ENCODE measurements around the gene ZNF423.

The ZNF423 gene

GRCh38 chr16:49484936-49485335, 371.0 kb downstream of the ZNF423 start:
- DNase-seq = no peak

DNA sequence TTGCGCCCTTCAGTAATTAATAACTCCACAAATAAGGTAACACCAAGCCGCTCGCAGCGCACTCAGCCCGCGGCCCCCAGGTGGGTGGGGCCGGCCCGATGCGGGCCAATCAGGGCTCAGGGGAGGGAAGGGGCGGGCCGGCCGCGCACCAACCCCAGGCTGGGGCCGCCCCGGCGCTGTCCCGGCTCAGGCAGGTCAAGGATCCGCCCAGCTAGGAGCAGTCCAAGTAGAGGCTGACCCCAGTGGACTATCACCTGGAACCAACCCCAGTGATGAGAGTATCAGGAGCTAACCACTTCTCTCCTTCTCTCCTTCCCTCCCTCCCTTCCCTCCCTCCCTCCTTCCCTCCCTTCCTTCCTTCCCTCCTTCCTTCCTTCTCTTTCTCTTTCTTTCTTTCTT, 371.5 kb downstream of the ZNF423 start:
- peak; percentile 50 for DNase-seq

DNA sequence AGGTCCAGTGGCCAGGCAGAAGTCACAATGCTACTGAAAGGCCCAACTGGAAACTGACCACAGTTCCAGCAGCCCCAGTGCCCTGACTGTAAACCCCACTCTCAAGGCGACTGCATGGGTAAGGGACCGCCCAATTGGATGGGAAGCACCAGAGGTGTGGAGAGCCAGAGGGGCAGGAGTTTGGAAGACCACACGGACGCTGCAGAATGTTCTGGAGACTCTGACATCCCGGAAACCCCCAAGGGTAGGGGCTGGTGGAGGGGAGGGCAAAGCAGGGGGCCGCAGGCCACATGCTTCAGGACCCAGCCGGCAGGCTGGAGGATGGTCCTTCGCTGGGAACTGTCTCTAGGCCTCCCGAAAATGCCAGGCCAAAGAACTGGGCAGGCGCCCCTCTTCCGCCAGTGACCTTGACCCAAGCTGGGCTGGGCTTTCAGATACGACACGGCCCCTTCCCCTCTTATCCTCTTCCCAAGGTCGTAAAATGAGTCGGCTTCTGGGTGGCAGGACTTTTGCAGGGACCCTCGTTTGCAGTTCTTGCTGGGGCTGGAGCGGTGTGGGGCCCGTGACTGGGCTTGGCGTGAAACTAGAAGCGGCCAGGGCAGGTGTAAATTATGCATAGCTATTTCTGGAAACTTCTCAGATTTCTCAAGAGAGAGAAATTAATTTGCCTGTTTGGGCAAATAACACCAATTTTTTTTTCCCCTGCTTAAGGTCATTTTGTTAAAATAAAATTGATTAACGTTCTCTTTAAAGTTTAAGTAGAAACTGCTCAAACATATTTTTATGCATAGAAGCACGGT, 372.1 kb downstream of the ZNF423 start:
- no peak for DNase-seq

- DNase-seq = no peak
These were observed 372.7 kb downstream of the ZNF423 start for GRCh38 chr16:49483251-49483650.

GRCh38 chr16:49482690-49483089, 373.2 kb downstream of the ZNF423 start:
- no peak for DNase-seq

- DNase-seq = no peak
These were observed 377.3 kb downstream of the ZNF423 start for GRCh38 chr16:49478616-49479015.

- peak; percentile 1 for DNase-seq
These were observed 377.8 kb downstream of the ZNF423 start for GRCh38 chr16:49478107-49478506.

- DNase-seq = no peak
These were observed 378.5 kb downstream of the ZNF423 start for GRCh38 chr16:49477250-49477895.

GRCh38 chr16:49474741-49475140, 381.2 kb downstream of the ZNF423 start:
- DNase-seq = no peak

- DNase-seq = no peak
These were observed 382.1 kb downstream of the ZNF423 start for GRCh38 chr16:49473773-49474172.

GRCh38 chr16:49473131-49473530, 382.8 kb downstream of the ZNF423 start:
- no peak for DNase-seq

GRCh38 chr16:49472598-49472997, 383.3 kb downstream of the ZNF423 start:
- no peak for DNase-seq

- no peak for DNase-seq
These were observed 384.7 kb downstream of the ZNF423 start for GRCh38 chr16:49471038-49471727.

DNA sequence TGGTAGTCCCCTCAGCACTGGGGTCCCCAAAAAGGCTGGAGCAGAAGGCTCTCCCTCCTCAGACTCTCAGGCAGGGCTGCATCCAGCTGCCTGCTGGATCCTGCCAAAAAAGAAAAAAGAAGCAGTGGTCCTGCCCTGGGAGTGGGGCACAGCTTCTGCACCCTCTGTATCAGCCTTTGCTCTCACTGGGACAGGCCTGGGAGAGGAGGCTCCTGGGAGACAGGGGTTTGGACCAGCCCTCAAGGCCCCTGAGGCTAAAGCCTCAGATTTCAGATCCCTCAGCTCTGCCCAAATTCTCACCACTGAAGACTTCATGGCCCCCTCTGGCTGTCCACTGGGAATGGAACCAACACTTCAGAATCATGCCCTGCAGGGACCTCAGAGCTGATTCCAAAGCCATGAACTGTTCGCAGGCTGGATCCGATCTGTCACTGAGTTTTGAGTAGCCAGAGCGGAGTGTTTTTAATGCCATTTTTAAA, 385.4 kb downstream of the ZNF423 start:
- no peak for DNase-seq

DNA sequence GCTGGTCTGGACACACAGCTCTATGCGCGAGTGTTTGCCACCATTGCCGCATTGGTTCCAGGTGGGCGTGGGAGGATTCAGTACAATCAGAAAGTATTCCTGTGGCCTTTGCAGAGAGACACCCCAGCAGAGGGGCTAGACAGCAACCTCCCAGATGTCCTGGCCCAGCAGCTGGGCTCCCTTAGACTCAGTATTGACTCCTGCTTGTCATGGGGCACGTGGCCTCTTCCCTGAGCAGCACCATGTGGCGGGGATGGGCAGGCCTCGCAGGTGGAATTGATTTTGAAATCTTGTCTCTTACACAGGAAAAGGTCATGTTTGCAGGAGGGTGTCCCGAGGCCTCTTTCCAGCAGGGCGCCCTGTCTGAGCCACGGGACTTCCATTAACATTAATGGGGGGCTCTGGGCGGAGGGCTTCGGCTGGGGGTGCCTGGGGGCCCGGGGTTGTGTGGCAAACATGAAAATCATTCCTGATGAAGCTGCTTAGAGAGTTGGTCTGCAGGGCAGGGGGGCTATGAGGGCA, 385.9 kb downstream of the ZNF423 start:
- DNase-seq = no peak

GRCh38 chr16:49469311-49469670, 386.6 kb downstream of the ZNF423 start:
- DNase-seq = no peak

DNA sequence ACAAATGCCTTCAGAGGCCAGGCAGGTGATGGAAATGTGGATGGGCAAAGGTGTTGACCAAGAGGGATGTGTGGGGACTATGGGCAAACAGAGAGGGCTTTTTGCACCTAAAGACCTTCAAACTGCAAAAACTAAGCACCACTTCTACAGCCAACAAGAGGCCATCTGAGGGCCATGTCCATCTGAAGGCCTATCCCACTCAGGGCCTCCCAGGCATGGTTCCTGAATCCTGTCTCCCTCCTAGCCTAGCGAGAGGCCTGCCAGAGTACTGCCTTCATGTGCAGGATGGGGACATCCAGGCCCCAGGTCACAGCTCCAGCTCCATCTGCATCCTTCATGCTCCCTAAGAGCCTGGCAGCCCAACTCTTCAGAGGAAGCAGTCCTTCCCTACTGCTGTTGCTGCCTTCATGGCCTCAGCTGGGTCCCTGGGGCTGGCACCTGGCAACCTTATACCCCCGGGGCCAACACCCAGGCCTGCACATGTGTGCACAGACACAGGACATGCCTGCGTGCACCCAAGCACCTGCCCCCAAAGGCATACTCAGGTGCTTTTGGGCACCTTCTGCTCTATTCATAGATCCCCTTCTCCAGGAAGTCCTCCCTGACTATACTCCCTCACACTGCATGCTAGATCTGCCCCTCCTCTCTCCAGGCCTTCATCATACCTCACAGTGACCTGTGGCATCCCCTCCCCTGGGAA, 387.2 kb downstream of the ZNF423 start:
- DNase-seq = no peak

DNA sequence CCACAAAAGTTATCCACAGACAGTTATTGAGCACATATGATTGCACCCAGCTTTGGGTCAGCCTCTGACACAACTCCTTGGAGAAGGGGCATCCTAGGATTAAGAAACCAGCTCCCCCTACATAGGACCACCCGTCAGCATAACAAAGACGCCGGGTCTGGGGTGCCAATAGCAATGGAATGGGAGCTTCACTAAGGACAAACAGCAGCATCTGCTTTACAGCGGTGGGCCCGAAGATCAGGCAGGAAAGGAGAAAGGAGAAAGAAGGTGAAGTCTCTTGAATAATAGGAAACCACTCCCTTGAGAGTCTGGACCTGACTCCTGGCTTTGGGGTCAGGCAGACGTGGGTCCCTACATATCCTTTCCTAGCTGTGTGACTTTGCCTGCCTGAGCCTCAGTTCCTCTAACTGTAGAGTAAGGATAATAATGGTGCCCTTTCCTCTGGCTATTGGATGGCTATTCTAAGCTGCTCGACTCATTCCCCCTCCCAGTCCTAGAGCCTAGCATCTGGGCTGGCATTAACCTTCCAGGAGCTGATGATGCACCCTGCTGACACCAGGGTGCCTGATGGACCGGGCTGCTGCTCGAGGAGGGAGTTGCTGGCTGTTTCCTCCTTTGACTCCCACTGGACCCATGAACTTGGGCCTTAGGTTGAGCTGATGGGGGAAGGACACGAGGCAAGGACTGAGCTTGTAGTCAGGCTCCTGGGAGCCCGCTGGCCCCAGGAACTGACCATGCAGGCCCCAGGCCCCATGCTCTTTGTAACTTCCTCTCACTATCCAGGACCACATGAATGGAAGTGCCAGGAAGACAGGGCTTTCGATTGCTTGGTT, 388.2 kb downstream of the ZNF423 start:
- no peak for DNase-seq

DNA sequence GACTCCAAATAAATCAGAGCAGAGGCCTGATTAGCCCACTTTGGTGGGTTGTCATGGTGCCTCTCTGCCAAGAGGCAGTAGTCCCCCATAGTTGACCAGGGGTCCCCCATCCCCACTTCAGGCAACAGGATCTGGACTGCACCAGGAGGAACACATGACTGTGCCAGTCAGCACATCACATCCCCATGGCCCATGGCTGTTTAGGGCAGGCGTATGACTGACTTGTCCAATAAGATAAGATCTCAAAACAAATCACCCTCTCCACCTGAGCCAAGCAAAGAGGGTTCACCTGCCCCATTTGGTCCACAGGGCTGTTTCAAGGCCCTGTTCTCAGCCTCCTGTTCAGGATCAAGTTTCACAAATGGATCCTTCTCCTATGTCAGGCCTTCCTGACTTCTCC, 389.0 kb downstream of the ZNF423 start:
- no peak for DNase-seq

GRCh38 chr16:49466529-49466831, 389.4 kb downstream of the ZNF423 start:
- no peak for DNase-seq

- no peak for DNase-seq
These were observed 390.0 kb downstream of the ZNF423 start for GRCh38 chr16:49465661-49466528.
